Pulmonary artery endothelial cell (primary cell): ENCODE data around the gene PGAP3. TPM values are rescaled to one million over a fixed set of nuclear protein-coding genes. Genes with fewer than 3 reads are reported as not detected.
A peak's percentile ranks its signal among the peaks of the same experiment; 100 is the strongest.

Source experiments
- DNase-seq: peaks from one replicate; pipeline ENCODE4 v3.0.0-alpha.2; 2011; ENCODE audit warnings: low read depth, low spot score
- total RNA-seq: library from RNA; depleted of rRNA; stranded (reverse); fragments of >200 nt; gene quantifications from 2 replicates; pipeline ENCODE4 v1.2.3, GENCODE V29; 2014

The PGAP3 gene
- total RNA-seq, 1 donor from 2014 or later, result 4.2 TPM

DNA sequence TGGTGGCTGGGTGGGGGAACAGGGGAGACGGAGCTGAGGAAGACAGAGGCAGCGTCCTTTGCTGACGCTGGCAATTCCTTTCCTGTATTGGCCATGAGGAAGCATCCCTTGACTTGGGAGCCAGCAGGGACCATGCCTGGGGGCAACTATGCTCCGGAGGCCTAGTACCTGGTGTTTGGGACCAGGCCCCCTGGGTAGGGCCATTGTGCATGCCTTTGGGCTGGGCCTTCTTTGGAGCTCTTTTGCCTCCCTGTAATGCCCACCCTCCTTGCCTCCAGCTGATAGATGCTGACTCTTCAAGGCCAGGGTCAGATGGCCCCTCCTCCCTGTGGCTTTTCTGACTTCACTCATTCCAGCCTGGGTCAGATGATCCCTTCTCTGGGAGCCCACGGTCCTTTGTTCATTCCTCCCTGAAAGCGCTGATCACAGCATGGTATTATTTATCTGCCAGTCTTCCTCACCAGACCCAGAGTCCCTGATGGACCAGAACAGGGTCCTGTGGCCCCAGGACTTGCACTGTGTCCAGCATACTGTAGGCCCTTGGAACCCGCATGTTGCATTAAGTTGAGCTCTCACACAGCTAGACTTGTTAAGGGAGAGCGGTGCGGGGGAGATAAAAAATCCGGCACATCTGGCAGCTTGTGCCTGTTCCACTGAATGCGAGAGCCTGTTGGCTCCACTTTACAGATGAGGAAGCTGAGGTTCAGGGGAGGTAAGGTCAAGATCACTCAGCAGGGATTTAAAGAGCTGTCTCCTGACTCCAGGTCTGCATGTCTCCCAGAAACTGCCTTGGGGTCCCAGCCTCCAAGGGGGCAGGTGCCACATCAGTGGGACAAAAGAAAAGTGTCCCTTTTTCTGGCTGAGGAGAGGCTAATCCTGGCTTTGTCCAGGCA lies 48.0 kb downstream of the PGAP3 start:
- no peak for DNase-seq

DNA sequence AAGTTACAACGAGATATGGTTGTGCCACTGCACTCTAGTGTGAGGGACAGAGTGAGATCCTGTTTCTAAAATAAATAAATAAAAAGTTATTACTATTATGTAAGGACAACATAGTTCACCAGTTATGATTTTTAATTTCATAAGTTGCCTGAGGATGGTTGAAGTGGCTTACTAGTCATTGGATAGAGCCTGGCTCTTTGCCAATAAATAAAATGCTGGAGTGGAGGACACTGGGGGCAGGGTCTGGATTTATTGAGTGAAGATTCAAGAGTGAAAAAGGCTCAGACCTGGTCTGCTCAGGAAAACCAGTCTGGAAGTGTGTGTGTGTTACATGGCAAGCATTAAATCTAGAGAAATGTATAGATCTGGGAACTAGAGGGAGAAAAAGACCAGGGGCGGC lies 48.8 kb downstream of the PGAP3 start:
- DNase-seq, result no peak

- DNase-seq, result no peak
These were observed 49.5 kb downstream of the PGAP3 start for GRCh38 chr17:39638317-39638716.

GRCh38 chr17:39636927-39637736 lies 50.7 kb downstream of the PGAP3 start, which contains the start of gene STARD3:
Gene STARD3, plus strand, starts transcription at chr17:39637144. Its CDS starts 16,388 bp downstream, at chr17:39653532.
- peak; percentile 46 for DNase-seq

DNA sequence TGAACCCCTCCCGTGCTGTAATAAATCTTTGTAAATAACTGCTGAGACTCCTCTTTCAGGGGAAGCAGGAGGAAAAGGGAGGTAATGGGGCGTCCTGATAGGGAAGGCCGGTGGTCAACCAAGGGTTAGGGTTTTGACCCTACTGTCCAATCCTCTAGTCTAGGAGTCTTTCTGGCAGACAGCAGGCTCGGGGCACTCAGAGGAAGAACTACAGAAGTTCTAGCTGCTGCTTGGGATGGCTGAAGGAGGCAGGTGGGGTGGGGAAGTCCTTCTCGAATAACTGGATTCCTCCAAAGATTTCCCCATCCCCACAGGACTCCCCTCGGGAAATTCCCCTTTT lies 51.3 kb downstream of the PGAP3 start:
- DNase-seq, result no peak

DNA sequence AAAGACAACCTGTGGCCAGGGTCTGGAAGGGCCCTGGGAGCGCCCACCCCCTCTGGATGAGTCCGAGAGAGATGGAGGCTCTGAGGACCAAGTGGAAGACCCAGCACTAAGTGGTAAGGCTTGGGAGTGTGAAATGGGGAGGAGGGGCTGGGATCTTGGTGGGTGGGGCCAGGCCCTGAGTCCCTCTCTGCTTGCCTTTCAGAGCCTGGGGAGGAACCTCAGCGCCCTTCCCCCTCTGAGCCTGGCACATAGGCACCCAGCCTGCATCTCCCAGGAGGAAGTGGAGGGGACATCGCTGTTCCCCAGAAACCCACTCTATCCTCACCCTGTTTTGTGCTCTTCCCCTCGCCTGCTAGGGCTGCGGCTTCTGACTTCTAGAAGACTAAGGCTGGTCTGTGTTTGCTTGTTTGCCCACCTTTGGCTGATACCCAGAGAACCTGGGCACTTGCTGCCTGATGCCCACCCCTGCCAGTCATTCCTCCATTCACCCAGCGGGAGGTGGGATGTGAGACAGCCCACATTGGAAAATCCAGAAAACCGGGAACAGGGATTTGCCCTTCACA lies 52.2 kb downstream of the PGAP3 start:
- no peak for DNase-seq

DNA sequence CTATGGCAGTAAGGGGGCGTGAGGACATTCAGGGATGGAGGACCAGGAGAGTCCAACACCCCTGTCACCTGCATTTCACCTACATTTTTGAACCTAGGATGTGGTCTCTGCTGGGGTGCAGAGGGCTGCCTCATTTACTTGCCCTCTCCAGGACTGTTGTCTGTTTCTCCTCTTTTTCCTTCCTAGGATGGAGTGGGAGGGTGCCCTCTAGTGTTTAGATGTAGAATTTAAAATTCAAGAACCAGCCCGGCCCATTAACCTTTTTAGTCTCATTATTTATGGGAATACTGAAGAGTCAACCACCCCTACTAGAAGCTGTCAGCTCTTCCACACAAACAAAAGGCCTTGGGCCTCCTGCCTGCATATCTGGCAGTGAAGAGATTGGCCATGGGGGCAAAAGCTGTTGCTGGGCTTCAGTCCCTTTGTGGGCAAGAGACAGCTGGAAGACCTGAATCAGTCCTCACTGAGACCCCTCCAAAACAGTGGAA lies 53.4 kb downstream of the PGAP3 start:
- DNase-seq, result no peak

GRCh38 chr17:39633570-39634183 lies 54.2 kb downstream of the PGAP3 start:
- no peak for DNase-seq

GRCh38 chr17:39632153-39632941 lies 55.5 kb downstream of the PGAP3 start:
- no peak for DNase-seq

GRCh38 chr17:39631403-39631802 lies 56.5 kb downstream of the PGAP3 start:
- DNase-seq, result no peak

GRCh38 chr17:39629898-39630297 lies 58.0 kb downstream of the PGAP3 start:
- no peak for DNase-seq

GRCh38 chr17:39629494-39629880 lies 58.4 kb downstream of the PGAP3 start:
- DNase-seq, result no peak

DNA sequence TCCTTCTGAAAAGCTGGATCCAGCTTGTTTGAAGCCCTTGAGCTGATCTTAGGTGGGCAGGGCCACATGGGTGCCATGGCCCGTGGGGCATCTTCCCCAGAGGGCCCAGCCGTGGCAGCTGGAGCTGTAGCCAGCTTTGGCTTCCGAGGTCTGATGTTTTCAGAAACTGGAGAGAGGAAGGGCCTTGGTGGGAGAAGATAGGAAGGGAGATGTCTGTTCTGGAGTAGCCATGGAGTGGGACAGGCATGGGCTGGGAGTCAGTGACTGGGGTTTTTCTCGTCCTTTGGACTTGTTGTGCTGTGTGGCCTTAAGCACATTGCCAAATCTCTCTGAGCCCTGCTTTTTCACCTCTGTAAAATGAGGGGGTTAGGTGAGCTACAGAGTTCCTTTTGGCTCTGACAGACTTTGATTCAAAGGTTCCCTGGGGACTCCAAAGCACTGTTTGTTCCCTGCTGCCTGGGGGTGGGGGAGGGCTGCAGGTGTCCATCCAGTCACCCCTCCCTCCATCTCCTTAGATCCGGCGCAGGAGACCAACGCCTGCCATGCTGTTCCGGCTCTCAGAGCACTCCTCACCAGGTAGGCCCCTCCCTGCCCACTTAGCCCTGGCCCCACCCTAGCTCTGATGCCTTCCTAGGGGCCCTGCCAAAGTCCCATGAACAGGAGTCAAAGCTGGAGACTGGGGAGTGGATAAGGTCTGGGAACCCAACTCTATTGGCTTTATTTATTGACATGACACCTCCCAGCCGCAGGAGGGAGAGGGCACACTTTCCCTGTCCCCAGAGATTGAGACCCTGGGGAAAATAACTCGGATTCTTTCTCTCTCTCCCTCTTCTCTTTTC lies 59.0 kb downstream of the PGAP3 start:
- DNase-seq, result no peak

DNA sequence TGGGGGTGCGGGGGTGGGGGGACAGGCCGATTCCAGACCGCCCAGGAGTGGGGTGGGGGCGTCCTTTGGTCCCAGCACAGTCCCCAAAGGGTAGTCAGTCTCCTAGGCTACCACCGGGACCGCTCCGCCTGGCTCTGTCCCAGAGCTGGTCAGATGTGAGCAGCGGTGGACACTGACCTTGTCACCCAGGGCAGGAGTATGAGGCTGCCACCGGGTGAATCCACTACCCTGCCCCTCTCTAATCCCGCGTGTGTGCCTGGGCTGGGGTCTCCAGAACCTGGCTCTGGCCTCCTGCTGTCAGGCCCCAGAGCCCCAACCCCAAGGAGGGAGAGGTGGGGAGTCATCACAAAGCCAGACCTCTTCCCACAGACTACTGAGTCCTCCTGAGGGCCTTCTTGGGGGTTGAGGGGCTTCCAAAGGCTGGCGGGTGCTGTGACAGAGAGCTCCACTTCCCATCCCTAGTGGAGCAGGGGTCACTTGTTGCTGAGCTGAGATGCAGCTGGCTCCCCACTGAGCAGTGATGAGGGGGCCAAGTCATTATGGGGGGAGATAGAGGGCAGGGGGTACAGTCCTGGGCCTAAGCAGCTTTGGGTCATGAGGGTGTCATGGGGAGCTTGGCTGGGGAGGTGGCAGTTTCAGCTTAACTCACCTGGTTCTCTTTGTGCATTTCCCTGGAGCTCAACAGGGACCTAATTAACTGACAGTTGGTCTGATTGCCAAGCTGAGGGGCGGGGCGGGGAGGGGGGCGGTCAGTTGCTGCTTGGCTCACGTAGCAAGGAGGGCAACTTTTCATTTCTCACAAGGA lies 59.9 kb downstream of the PGAP3 start:
- DNase-seq, result no peak

DNA sequence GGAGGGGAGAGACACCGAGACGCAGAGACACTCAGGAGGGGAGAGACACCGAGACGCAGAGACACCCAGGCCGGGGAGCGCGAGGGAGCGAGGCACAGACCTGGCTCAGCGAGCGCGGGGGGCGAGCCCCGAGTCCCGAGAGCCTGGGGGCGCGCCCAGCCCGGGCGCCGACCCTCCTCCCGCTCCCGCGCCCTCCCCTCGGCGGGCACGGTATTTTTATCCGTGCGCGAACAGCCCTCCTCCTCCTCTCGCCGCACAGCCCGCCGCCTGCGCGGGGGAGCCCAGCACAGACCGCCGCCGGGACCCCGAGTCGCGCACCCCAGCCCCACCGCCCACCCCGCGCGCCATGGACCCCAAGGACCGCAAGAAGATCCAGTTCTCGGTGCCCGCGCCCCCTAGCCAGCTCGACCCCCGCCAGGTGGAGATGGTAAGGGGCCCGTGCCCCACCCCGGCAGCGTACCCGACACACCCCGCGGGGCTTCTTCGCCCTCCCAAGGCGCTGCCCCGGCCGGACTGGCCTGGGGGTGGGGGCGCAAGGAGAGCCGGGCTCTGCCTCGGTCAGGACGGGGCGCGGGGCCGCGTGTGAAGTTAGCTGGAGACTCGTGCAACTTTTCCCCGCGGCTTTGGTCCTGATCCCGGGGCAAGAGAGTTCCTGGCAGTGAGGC lies 60.7 kb downstream of the PGAP3 start:
- DNase-seq, result no peak

- no peak for DNase-seq
These were observed 61.4 kb downstream of the PGAP3 start, which contains the start of gene PPP1R1B for GRCh38 chr17:39626171-39627046. Gene PPP1R1B, plus strand, starts transcription at chr17:39626952. Its CDS starts 441 bp downstream, at chr17:39627393.

DNA sequence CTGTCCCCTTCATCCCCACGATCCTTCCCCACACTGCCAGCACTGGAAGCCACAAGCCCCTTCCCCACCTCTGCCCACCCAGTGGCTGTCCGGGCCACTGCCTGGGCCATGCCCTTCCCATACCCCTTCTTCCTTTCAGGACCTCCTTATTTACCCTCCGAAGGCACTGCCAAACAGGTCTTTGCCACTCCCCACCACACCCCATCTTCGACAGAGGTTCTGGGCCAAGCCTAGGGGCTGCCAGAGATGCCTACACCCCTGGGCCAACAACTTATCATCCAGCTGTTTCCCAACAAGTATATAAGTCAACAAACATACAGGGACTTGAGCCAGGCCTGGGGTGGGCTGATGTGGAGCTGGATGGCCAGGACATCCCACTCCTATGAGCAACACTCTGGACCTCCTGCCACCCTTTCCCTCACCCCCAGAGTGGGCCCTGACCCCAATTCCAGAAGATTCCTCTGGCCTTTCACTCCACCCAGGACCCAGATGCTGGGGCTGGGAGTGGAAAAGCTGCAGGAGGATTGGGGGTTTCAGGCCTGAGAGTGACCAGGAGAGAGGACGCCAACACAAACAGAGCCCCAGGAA lies 62.6 kb downstream of the PGAP3 start:
- no peak for DNase-seq
